GM23338 (cell line): ENCODE results near the gene SLAMF9. TPM values are rescaled to one million over a fixed set of nuclear protein-coding genes. Genes with fewer than 3 reads are reported as not detected.

Experiments
- ATAC-seq: fragments of 200-7000 bp; cut with Tn5 transposase; 3 replicates; pipeline ENCODE4 v1.9.1; 2020
- DNase-seq: peaks from one replicate; pipeline ENCODE4 v3.0.0-alpha.2; 2015; ENCODE audit warnings: low spot score
- H2AFZ ChIP-seq: fragments of 200-600 bp; sonication (generic); 2 replicates; pipeline ENCODE4 v1.8.0; 2016; ENCODE audit warnings: antibody characterized with exemption, mild to moderate bottlenecking, moderate library complexity
- H3F3A ChIP-seq: fragments of 200-600 bp; sonication (generic); replicated peaks from 2 replicates; pipeline ENCODE4 v1.8.0; 2017; ENCODE audit warnings: antibody characterized with exemption, mixed run types, low read depth
- H3K27ac ChIP-seq: fragments of 200-600 bp; sonication (generic); 2 replicates; pipeline ENCODE4 v1.6.1; 2016; ENCODE audit warnings: low read depth
- H3K27me3 ChIP-seq: fragments of 200-600 bp; sonication (generic); 2 replicates; pipeline ENCODE4 v1.8.0; 2016; ENCODE audit warnings: mild to moderate bottlenecking, mixed run types, moderate library complexity; ENCODE audit not compliant: insufficient read depth
- H3K36me3 ChIP-seq: fragments of 200-600 bp; sonication (generic); 2 replicates; pipeline ENCODE4 v1.8.0; 2016; ENCODE audit warnings: mild to moderate bottlenecking; ENCODE audit not compliant: insufficient read depth
- H3K4me1 ChIP-seq: fragments of 200-600 bp; sonication (generic); 2 replicates; pipeline ENCODE4 v1.8.0; 2016; ENCODE audit warnings: mild to moderate bottlenecking, moderate library complexity; ENCODE audit not compliant: insufficient read depth
- H3K4me2 ChIP-seq: fragments of 200-600 bp; sonication (generic); 2 replicates; pipeline ENCODE4 v1.7.1; 2017; ENCODE audit warnings: mixed run types
- H3K4me3 ChIP-seq: fragments of 200-600 bp; sonication (generic); 2 replicates; pipeline ENCODE4 v1.6.1; 2016; ENCODE audit warnings: mixed run types
- H3K79me2 ChIP-seq: fragments of 200-600 bp; sonication (generic); replicated peaks from 2 replicates; pipeline ENCODE4 v1.8.0; 2017; ENCODE audit warnings: mild to moderate bottlenecking; ENCODE audit not compliant: insufficient read depth
- H3K9me2 ChIP-seq: fragments of 200-600 bp; sonication (generic); 2 replicates; pipeline ENCODE4 v1.8.0; 2017; ENCODE audit not compliant: insufficient read depth
- H4K20me1 ChIP-seq: fragments of 200-600 bp; sonication (generic); replicated peaks from 2 replicates; pipeline ENCODE4 v1.8.0; 2017; ENCODE audit warnings: mild to moderate bottlenecking; ENCODE audit not compliant: insufficient read depth
- H3K27ac Mint-ChIP-seq: 2 replicates; pipeline ENCODE4 v1.8.0; 2020; ENCODE audit warnings: inconsistent platforms, mild to moderate bottlenecking, moderate library complexity, mixed read lengths
- H3K27me3 Mint-ChIP-seq: 3 replicates; pipeline ENCODE4 v1.8.0; 2022; ENCODE audit warnings: low read depth, mild to moderate bottlenecking, moderate library complexity, mixed read lengths, inconsistent platforms; ENCODE audit not compliant: insufficient read depth, poor library complexity
- H3K36me3 Mint-ChIP-seq: 3 replicates; pipeline ENCODE4 v1.8.0; 2021; ENCODE audit warnings: low read depth, mild to moderate bottlenecking, inconsistent platforms, moderate library complexity, mixed read lengths
- H3K4me1 Mint-ChIP-seq: 3 replicates; pipeline ENCODE4 v1.8.0; 2020; ENCODE audit warnings: mild to moderate bottlenecking, inconsistent platforms, mixed read lengths
- H3K4me3 Mint-ChIP-seq: 3 replicates; pipeline ENCODE4 v1.8.0; 2021; ENCODE audit warnings: moderate library complexity, mild to moderate bottlenecking, inconsistent platforms, mixed read lengths
- H3K9me3 Mint-ChIP-seq: 3 replicates; pipeline ENCODE4 v1.8.0; 2020; ENCODE audit warnings: moderate library complexity, mild to moderate bottlenecking, inconsistent platforms, mixed read lengths
- CREB1 ChIP-seq: fragments of 250-450 bp; sonication (Bioruptor Pico); IDR thresholded peaks from 2 replicates; pipeline ENCODE4 v1.5.0; 2020; ENCODE audit warnings: low read depth, mild to moderate bottlenecking, moderate library complexity
- EZH2phosphoT487 ChIP-seq: fragments of 200-600 bp; sonication (generic); IDR thresholded peaks from one replicate; pipeline ENCODE4 v1.8.1; 2018; ENCODE audit warnings: antibody characterized with exemption; ENCODE audit not compliant: unreplicated experiment
- NANOG ChIP-seq: IDR thresholded peaks from 2 replicates; pipeline ENCODE4 v1.6.1; 2016; ENCODE audit warnings: antibody characterized with exemption, borderline replicate concordance
- POLR2AphosphoS5 ChIP-seq: IDR thresholded peaks from 2 replicates; pipeline ENCODE4 v1.6.1; 2016; ENCODE audit warnings: antibody characterized with exemption, low read depth
- STAT1 ChIP-seq: IDR thresholded peaks from one replicate; pipeline ENCODE4 v1.6.1; 2016; ENCODE audit warnings: antibody characterized with exemption; ENCODE audit not compliant: unreplicated experiment
- ZNF114 ChIP-seq: fragments of 250-450 bp; sonication (Bioruptor Pico); IDR thresholded peaks from 2 replicates; pipeline ENCODE4 v1.5.0; 2020; ENCODE audit warnings: mild to moderate bottlenecking, moderate library complexity
- ZNF331 ChIP-seq: fragments of 250-450 bp; sonication (Bioruptor Pico); IDR thresholded peaks from 2 replicates; pipeline ENCODE4 v1.5.0; 2020; ENCODE audit warnings: low read depth, mild to moderate bottlenecking, moderate library complexity
- polyA plus RNA-seq: library from polyadenylated mRNA; unstranded; fragments of >200 nt; fragmentation: Nextera tagmentation; extraction: Ambion mirVana; gene quantifications from 2 replicates; pipeline ENCODE4 v1.2.1, GENCODE V29; 2016
- total RNA-seq: library from RNA; depleted of rRNA; stranded (reverse); fragments of >200 nt; shearing (Covaris generic); gene quantifications from 2 replicates; pipeline ENCODE4 v1.2.3, GENCODE V29; 2014
- TF ChIP-seq, protein P1 (sequence below): IDR thresholded peaks from one replicate; pipeline ENCODE4 v1.6.1; 2018; ENCODE audit warnings: antibody characterized with exemption; ENCODE audit not compliant: unreplicated experiment
- TF ChIP-seq, protein P2 (sequence below): IDR thresholded peaks from 2 replicates; pipeline ENCODE4 v1.6.1; 2016; ENCODE audit warnings: antibody characterized with exemption
- TF ChIP-seq, protein P3 (sequence below): fragments of 250-450 bp; sonication (Bioruptor Pico); IDR thresholded peaks from 2 replicates; pipeline ENCODE4 v1.5.0; 2020; ENCODE audit warnings: mild to moderate bottlenecking, moderate library complexity

Gene SLAMF9
- total and polyA plus RNA-seq, 2 experiments from 2014 or later = not detected

DNA sequence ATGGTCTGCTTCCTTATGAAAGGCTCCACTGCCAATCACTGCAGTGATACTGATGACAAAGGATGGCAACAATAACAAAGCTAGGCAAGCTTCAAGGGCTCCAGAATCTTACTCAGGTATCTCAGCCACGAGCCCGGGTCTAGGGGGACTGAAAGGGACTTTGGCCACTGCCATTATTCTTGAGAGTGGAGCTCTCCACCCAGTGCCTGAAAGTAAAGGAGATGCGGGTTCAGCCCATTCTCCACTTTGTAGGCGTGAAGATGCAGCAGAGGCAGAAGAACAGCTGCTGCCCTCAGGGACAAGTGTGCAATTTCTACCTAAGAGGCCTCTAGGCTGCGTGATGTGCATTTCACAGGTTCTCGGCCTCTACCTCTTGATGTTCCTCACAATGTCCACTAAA, 31.4 kb upstream of the SLAMF9 start:
- Mint-ChIP-seq H3K36me3 (no peaks in the 10 kb centered on the region), H3K27ac (no peak overlapping the region), H3K27me3 (peaks cover 2% of the 10 kb centered on the region), H3K4me3 (no peak overlapping the region), H3K4me1 (peaks cover 12% of the 10 kb centered on the region), H3K9me3 (no peaks in the 10 kb centered on the region)
- no peak for ATAC-seq
- H3K79me2 ChIP-seq = no peaks in the 10 kb centered on the region
- H3K4me2 ChIP-seq = no peak overlapping the region
- no peaks in the 10 kb centered on the region for H3K9me2 ChIP-seq
- H3K4me3 ChIP-seq = no peak overlapping the region
- no peaks in the 10 kb centered on the region for H3K27me3 ChIP-seq
- peaks cover 5% of the 10 kb centered on the region; the same call in 1 of the 2 replicates for H3K4me1 ChIP-seq
- no peak overlapping the region for H2AFZ ChIP-seq
- H4K20me1 ChIP-seq = no peaks in the 10 kb centered on the region
- TF ChIP-seq EZH2phosphoT487 (no peak), ZNF331 (no peak), ZNF114 (no peak), CREB1 (CRISPR knock-in tag) (no peak)
- no peak overlapping the region for H3K27ac ChIP-seq
- DNase-seq = no peak
- no peaks in the 10 kb centered on the region for H3F3A ChIP-seq
- no peaks in the 10 kb centered on the region for H3K36me3 ChIP-seq

DNA sequence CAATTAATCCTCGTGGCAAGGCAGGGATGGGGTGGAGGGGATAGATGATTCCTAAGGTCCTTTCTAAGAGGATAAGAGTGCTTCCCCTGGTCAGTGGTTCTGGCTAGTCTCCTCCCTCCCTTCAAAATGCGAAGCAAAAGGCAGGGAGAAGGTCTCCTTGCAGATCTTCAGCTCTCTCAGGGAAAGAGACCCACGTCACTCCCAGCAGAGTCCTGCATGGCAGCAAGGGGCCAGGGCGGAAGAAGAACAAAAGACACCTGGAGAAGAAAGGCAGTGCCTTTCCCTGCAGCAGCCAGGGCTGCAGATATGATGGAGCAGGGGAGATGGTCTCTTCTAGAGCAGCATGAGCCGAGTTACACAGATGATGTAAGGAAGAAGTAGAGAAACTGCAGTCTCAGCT, 29.6 kb upstream of the SLAMF9 start:
- H3K4me3 Mint-ChIP-seq = no peak overlapping the region
- Histone ChIP-seq H3K27ac (no peak overlapping the region), H3K27me3 (no peaks in the 10 kb centered on the region), H4K20me1 (no peaks in the 10 kb centered on the region), H3K4me2 (no peak overlapping the region), H3K9me2 (no peaks in the 10 kb centered on the region), H3F3A (no peaks in the 10 kb centered on the region), H3K4me1 (no peaks in the 10 kb centered on the region), H3K79me2 (no peaks in the 10 kb centered on the region), H3K36me3 (no peaks in the 10 kb centered on the region), H2AFZ (no peak overlapping the region; the same call in 1 of the 2 replicates), H3K4me3 (no peak overlapping the region)
- ATAC-seq (no peak), DNase-seq (no peak)
- H3K27me3 Mint-ChIP-seq = peaks cover 2% of the 10 kb centered on the region
- no peaks in the 10 kb centered on the region for H3K36me3 Mint-ChIP-seq
- H3K4me1 Mint-ChIP-seq = peaks cover 5% of the 10 kb centered on the region
- no peak overlapping the region for H3K27ac Mint-ChIP-seq
- no peaks in the 10 kb centered on the region for H3K9me3 Mint-ChIP-seq
- TF ChIP-seq CREB1 (CRISPR knock-in tag) (no peak), POLR2AphosphoS5 (no peak), NANOG (no peak), ZNF331 (no peak), STAT1 (no peak), EZH2phosphoT487 (no peak)
- TF ChIP-seq, protein P1, sequence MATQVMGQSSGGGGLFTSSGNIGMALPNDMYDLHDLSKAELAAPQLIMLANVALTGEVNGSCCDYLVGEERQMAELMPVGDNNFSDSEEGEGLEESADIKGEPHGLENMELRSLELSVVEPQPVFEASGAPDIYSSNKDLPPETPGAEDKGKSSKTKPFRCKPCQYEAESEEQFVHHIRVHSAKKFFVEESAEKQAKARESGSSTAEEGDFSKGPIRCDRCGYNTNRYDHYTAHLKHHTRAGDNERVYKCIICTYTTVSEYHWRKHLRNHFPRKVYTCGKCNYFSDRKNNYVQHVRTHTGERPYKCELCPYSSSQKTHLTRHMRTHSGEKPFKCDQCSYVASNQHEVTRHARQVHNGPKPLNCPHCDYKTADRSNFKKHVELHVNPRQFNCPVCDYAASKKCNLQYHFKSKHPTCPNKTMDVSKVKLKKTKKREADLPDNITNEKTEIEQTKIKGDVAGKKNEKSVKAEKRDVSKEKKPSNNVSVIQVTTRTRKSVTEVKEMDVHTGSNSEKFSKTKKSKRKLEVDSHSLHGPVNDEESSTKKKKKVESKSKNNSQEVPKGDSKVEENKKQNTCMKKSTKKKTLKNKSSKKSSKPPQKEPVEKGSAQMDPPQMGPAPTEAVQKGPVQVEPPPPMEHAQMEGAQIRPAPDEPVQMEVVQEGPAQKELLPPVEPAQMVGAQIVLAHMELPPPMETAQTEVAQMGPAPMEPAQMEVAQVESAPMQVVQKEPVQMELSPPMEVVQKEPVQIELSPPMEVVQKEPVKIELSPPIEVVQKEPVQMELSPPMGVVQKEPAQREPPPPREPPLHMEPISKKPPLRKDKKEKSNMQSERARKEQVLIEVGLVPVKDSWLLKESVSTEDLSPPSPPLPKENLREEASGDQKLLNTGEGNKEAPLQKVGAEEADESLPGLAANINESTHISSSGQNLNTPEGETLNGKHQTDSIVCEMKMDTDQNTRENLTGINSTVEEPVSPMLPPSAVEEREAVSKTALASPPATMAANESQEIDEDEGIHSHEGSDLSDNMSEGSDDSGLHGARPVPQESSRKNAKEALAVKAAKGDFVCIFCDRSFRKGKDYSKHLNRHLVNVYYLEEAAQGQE = no peak
- TF ChIP-seq, protein P2, sequence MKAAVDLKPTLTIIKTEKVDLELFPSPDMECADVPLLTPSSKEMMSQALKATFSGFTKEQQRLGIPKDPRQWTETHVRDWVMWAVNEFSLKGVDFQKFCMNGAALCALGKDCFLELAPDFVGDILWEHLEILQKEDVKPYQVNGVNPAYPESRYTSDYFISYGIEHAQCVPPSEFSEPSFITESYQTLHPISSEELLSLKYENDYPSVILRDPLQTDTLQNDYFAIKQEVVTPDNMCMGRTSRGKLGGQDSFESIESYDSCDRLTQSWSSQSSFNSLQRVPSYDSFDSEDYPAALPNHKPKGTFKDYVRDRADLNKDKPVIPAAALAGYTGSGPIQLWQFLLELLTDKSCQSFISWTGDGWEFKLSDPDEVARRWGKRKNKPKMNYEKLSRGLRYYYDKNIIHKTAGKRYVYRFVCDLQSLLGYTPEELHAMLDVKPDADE = no peak
- TF ChIP-seq, protein P3, sequence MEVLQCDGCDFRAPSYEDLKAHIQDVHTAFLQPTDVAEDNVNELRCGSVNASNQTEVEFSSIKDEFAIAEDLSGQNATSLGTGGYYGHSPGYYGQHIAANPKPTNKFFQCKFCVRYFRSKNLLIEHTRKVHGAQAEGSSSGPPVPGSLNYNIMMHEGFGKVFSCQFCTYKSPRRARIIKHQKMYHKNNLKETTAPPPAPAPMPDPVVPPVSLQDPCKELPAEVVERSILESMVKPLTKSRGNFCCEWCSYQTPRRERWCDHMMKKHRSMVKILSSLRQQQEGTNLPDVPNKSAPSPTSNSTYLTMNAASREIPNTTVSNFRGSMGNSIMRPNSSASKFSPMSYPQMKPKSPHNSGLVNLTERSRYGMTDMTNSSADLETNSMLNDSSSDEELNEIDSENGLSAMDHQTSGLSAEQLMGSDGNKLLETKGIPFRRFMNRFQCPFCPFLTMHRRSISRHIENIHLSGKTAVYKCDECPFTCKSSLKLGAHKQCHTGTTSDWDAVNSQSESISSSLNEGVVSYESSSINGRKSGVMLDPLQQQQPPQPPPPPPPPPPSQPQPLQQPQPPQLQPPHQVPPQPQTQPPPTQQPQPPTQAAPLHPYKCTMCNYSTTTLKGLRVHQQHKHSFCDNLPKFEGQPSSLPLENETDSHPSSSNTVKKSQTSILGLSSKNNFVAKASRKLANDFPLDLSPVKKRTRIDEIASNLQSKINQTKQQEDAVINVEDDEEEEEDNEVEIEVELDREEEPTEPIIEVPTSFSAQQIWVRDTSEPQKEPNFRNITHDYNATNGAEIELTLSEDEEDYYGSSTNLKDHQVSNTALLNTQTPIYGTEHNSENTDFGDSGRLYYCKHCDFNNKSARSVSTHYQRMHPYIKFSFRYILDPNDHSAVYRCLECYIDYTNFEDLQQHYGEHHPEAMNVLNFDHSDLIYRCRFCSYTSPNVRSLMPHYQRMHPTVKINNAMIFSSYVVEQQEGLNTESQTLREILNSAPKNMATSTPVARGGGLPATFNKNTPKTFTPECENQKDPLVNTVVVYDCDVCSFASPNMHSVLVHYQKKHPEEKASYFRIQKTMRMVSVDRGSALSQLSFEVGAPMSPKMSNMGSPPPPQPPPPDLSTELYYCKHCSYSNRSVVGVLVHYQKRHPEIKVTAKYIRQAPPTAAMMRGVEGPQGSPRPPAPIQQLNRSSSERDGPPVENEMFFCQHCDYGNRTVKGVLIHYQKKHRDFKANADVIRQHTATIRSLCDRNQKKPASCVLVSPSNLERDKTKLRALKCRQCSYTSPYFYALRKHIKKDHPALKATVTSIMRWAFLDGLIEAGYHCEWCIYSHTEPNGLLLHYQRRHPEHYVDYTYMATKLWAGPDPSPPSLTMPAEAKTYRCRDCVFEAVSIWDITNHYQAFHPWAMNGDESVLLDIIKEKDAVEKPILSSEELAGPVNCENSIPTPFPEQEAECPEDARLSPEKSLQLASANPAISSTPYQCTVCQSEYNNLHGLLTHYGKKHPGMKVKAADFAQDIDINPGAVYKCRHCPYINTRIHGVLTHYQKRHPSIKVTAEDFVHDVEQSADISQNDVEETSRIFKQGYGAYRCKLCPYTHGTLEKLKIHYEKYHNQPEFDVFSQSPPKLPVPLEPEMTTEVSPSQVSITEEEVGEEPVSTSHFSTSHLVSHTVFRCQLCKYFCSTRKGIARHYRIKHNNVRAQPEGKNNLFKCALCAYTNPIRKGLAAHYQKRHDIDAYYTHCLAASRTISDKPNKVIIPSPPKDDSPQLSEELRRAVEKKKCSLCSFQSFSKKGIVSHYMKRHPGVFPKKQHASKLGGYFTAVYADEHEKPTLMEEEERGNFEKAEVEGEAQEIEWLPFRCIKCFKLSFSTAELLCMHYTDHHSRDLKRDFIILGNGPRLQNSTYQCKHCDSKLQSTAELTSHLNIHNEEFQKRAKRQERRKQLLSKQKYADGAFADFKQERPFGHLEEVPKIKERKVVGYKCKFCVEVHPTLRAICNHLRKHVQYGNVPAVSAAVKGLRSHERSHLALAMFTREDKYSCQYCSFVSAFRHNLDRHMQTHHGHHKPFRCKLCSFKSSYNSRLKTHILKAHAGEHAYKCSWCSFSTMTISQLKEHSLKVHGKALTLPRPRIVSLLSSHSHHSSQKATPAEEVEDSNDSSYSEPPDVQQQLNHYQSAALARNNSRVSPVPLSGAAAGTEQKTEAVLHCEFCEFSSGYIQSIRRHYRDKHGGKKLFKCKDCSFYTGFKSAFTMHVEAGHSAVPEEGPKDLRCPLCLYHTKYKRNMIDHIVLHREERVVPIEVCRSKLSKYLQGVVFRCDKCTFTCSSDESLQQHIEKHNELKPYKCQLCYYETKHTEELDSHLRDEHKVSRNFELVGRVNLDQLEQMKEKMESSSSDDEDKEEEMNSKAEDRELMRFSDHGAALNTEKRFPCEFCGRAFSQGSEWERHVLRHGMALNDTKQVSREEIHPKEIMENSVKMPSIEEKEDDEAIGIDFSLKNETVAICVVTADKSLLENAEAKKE (CRISPR knock-in tag) = no peak
